GM18505 (cell line): ENCODE results near the gene LYVE1.

ENCODE experiments used
- ATAC-seq: cut with Tn5 transposase; IDR thresholded peaks from one replicate; pipeline ENCODE4 v1.9.1; 2021; ENCODE audit not compliant: unreplicated experiment
- POLR2A ChIP-seq: IDR thresholded peaks from 4 replicates; pipeline ENCODE4 v1.6.1; 2011; ENCODE audit warnings: borderline replicate concordance; ENCODE audit not compliant: insufficient read depth, insufficient read length; ENCODE audit errors: extremely low read depth

The LYVE1 gene

DNA sequence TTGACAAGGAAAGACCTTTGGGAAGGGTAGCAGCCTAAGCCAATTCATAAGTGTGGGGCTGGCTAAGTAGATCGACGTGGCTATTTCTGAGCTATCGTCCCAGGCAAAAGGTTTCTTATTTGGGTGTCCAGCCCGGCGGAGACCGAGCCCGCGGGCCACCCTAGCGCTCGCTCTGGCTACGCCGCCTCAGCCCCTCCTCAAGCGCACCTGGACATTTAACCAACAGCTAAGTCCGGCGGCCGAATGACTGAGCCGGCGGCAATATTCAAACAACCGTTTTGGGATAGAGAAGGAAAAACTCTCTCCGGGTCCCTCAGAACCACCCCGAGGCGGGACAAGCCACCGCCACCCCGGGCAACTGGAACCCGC, 27.9 kb downstream of the LYVE1 start:
- no peak for TF ChIP-seq POLR2A
- ATAC-seq, result peak; percentile 16

DNA sequence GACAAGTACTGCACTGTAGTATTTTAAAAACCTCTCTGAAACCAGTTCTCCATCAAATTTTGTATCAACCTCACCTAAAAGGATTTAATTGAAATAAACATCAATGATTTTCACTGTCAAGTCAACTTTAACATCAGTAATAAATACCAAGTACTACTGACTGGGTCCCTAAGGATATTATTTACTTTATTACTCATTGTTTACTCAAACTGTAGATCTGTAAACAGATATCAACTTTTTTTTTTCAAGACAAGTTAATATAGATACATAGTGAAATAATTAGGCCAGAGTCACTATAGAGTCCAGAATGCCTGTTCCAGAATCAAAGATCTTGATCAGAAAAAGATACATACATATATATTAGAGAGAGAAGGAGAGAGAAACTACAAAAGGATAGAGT, 29.1 kb downstream of the LYVE1 start:
- TF ChIP-seq POLR2A, result no peak
- ATAC-seq, result no peak

DNA sequence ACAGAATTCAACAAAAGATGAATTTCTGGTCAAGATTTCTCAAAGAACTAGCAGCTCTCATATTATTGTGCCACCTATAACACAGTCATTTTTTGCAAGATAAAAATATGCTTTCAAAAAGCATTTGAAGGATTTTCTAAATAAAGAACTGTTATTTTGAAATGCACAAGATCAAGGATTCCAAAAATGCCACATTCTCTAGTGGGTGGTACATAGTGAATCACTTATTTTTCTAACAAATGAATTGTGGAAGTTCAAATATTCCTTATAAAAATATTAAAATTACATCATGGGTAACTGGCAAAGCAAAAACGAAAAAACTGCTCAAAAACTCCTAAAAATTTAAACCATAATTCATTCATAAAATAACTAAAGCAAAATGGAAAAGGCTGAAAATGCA, 29.5 kb downstream of the LYVE1 start:
- ATAC-seq, result no peak
- no peak for TF ChIP-seq POLR2A

DNA sequence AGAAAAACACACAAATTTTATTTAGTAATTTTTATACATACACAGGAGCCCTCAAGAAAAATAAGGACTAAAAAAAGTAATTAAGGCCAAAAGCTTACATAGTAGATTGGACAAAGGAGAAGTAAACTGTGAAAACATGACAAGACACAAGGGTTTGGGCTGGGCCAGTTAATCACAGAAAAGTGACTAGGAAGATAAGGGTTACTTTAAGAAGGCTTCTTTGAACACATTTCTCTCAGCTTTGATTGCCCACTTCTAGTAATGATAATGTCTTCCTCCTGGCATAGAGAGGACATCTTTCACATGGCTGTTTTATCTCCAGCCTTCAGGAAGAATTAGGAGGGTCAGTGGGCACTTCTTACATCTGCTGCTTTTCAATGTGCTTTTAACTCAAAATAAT, 30.9 kb downstream of the LYVE1 start:
- ATAC-seq, result no peak
- no peak for TF ChIP-seq POLR2A

DNA sequence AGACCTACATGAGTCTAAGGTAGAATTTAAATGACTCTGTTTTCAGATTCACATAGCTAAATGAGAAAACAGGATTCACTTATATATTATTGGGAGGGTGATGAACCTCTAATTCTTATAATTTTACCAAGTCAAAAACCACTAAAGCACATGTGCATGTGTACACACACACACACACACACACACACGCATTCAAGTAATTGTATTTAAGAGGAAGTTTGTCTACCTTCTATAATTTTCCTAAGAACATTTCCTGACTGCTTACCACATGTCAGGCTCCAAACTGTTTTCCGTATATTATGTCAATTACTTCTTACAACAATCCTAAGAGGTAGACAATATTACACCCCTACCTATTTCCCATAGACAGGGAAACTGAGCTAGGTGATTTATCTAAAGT, 34.1 kb downstream of the LYVE1 start:
- TF ChIP-seq POLR2A, result no peak
- ATAC-seq, result no peak

DNA sequence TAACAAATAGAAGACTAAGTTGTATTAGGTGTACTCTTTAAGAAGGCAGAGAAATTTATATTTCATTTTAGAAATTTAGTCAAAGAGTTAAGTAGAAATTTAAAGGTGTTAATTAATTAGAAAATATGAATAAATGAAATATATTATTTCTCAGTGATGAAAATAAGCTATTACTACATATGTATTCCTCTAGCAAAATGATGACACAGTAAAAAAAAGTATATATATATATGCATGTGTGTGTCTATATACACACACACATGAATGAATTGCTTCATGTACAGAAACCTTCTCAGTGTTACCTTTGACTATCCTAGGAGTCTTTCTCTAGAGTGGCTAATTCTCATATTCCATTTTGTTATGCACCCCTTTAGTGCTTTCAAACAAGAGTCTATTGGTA, 35.1 kb downstream of the LYVE1 start:
- no peak for ATAC-seq
- no peak for TF ChIP-seq POLR2A

DNA sequence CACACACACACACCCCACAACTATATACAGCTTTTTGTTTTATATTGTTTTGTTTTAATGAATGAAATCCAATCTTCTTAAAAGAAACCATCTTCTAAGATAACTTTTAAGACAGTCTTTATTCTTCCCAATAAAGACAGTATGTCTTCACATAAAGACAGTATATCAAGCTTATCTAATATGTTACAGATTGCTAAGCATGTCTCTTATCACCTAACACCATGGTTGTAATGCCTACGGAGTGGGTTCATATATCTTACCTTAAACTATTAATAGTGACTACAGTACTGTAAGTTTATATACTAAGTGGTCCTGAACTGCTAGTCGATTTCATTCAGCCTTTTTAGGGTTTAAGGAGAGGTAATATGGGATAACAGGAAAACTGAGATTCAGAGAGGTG, 35.9 kb downstream of the LYVE1 start:
- no peak for ATAC-seq
- TF ChIP-seq POLR2A, result no peak

DNA sequence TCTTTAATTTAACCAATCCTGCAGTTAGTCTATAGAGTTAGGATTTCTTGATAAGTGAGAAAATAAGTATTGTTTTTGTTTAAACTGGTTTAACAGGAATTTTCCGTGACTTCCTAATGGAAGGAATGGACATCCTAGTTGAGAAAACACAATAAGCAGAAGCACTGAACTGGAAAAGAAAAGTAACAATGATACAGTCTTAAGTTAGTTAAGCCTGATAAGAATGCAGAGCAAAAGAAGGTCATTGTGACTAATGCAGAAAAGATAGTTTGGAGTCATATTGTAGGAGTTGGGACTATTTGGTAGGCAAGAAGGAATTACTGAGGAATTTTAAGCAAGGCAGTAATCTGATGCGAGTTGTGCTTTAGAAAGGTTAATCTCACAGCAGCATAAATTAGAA, 39.2 kb downstream of the LYVE1 start:
- ATAC-seq, result no peak
- TF ChIP-seq POLR2A, result no peak

DNA sequence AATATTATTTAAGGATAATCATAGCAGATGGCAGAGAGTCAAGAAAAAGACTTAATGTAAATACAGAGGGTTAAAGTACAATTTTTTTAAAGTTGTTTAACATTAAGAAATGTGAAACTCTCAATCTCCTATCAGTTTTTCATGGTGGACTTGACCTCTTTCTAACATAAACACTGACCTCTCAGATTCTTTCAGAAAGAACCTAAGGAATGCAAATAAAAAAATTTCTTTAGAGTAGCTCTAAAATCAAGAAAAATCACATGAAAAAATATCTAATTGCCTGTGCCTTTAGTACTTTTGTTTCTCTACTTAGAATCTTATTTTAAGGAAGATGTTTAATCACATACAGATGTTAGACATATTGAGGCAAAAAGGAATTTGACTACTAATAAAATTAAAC, 40.3 kb downstream of the LYVE1 start:
- no peak for ATAC-seq
- no peak for TF ChIP-seq POLR2A

DNA sequence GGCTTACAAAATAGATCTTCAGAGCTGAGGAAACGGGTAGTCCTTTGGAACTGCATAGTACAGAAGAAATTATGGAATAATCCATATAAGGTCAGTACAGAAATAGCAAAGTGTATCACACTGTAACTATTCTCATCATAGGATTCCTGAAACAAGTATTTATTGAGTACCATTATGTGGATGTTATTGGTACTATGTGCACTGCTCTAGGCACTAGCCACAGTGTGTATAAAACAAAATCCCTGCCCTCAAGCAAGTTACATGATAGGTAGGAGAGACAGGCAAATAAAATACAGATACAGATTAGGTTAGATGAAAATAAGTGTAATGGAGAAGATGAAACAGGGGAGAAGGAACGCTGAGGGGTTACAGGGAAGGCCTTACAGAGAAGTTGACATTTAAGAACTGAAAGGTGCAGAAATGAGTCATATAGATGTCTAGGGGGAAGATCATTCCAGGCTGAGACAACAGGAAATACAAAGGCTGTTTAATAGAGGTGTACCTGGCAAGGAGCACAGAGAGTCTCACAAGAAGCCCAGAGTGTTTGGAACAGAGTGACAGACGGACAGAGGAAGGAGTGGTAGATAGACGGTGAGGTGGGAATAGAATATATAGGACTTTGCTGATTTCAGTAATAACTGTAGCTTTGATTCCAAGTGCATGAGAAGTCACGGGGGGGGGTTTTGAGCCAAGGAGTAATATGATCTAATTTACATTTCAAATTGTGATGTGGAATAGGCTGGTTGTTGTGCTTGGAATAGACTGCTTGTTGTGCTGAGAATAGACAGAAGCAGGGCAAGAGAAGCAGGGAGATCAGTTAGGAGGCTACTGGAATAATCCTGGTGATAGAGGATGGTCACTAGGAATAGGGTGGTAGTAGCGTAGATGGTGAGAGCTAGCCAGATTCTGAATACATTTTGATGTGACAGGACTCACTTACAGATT, 41.2 kb downstream of the LYVE1 start:
- no peak for TF ChIP-seq POLR2A
- no peak for ATAC-seq

DNA sequence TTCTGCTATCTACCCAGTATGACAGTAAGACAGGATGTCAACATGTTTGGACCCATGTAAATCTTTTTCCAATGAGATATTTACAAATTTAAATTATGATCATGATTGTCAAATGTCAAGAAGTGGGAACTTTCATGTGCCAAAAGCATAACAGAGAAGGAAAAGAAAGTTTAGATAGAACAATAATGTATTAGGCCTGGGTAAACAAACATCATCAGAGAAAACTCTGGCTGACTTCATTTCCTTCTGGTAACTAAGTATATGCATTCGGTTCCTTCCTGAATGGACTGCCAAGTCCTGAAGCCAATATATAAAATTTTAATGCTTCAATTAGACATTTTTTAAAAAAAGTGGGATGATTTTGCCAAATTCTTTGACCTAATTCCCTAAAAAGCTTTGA, 44.0 kb downstream of the LYVE1 start:
- no peak for ATAC-seq
- TF ChIP-seq POLR2A, result no peak

DNA sequence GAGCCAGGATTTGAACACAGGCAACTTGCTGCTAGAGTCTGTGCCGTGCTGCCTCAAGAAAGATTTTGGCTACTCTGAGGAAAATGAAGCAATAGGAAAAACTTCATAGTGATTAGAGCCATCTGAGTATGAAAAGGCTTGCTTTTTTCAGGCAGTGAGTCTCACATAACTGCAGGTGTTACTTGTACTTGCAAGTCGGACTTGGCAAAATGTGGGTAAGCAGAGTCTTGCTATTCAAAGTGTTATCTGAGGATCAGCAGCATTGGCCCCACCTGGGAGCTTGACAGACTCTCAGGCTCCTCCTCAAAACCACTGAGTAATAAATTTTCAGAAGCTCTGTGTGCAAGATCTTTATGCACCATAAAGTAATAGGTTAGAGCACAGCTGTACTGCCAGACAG, 45.5 kb downstream of the LYVE1 start:
- no peak for TF ChIP-seq POLR2A
- ATAC-seq, result no peak

DNA sequence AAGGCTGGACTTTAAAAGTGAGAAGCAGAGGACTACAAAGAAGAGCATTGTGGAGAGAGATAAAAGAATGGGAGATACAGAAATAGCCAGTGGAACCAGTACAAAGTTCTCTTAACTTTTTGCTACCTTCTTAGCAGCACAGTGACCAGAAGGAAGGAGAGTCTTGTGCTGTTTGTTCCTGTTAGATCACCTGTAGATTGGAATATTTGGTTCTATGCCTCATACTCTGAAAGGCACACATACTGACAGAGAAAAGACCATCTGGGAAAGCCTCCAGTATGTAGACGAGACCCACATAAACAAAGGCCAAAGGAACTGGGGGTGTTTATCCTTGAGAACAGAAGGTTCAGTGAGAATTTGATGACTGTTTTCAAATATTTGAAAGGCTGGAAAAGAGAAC, 46.2 kb downstream of the LYVE1 start:
- TF ChIP-seq POLR2A, result no peak
- ATAC-seq, result no peak

DNA sequence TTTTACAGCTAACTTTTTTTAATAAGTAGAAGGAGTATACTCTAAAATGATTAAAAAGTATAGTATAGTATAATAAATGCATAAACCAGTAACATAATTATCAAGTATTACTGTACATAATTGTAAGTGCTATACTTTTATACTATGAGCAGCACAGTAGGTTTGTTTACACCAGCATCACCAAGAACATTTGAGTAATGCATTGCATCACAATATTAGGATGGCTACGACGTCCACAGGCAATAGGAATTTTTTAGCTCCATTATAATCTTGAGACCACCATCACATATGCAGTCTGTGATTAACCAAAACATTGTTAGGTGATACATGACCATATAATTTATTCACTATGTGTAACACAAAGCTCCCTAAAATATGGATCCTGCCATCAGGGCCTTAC, 47.9 kb downstream of the LYVE1 start:
- ATAC-seq, result no peak
- TF ChIP-seq POLR2A, result no peak

DNA sequence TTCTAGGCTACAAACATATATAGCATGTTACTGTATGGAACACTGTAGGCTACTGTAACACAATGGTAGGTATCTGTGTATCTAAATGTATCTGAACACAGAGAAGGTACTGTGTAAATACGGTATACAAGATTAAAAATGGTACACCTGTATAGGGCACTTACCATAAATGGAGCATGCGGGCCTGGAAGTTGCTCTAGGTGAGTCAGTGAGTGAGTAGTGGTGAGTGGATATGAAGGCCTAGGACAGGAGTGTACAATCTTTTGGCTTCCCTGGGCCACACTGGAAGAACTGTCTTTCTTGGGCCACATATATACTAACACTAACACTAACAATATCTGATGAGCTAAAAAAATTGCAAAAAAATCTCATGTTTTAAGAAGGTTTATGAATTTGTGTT, 48.8 kb downstream of the LYVE1 start:
- ATAC-seq, result no peak
- no peak for TF ChIP-seq POLR2A

DNA sequence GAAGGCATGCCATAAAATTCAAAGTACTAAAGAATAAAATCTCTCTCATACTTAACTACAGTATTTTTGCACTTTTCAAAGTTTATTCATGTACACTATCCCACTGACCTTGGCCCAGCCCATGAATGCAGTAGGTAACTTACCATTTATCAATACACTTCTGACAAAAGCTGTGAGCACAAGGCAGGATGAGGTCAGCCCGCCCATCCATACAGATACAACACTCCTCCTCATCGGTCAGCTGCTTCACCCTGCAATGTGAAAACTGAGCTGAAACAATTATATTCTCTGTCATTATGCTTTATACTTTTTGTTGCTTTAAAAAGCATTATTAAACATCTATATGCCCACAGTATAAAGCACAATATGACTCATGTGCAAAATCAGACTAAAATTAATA, 49.6 kb downstream of the LYVE1 start:
- TF ChIP-seq POLR2A, result no peak
- no peak for ATAC-seq

DNA sequence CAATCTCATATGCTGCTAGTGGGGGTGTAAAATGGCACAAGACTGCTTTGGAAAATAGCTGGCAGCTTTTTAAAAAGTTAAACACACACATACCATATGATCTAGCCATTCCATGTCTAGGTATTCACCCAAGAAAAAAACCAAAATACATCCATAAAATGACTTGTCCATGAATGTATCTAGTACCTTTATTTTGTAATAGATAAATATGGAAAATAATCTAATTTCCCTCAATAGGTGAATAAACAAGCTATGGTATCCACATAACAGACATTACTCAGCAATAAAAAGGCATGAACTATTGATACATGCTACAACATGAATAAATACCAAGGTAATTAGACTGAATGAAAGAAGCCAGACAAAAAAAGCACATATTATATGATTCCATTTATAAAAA, 50.3 kb downstream of the LYVE1 start:
- ATAC-seq, result no peak
- no peak for TF ChIP-seq POLR2A
